ENCODE results near the gene PM20D1.
A peak's percentile ranks its signal among the peaks of the same experiment; 100 is the strongest.

GRCh38 chr1:205812878-205813754 lies 36.8 kb downstream of the PM20D1 start, which contains the start of gene SLC41A1:
- peak; percentile 45; the same call in 1 of the 2 replicates for TF ChIP-seq IRF3 (IDR thresholded peaks at IDR 0.05; ENCODE audit: low read depth, low read length)
- no peak for TF ChIP-seq CTCF (IDR thresholded peaks at IDR 0.05)
- no peak for TF ChIP-seq EP300 (IDR thresholded peaks at IDR 0.05; ENCODE audit: borderline replicate concordance in 1 of 2, low read depth in 1 of 2, low read length in 1 of 2)
- TF ChIP-seq REST (IDR thresholded peaks at IDR 0.05; ENCODE audit: low read depth, low read length), result no peak
- no peak for TF ChIP-seq USF2 (IDR thresholded peaks at IDR 0.05; ENCODE audit: borderline replicate concordance, low read depth, low read length)
- TF ChIP-seq FOSL2 (IDR thresholded peaks at IDR 0.05; ENCODE audit: borderline replicate concordance, low read depth), result no peak
- TF ChIP-seq RAD21 (IDR thresholded peaks at IDR 0.05; ENCODE audit: low read length), result no peak
- no peak for TF ChIP-seq FOXM1 (IDR thresholded peaks at IDR 0.05; ENCODE audit: low read depth)
- no peak for TF ChIP-seq RFX5 (IDR thresholded peaks at IDR 0.05; ENCODE audit: low read length)
- no peak for TF ChIP-seq ELF1 (IDR thresholded peaks at IDR 0.05)
